GM18867 (cell line): ENCODE data around the gene HRH2.

Experiments used
- ATAC-seq: cut with Tn5 transposase; IDR thresholded peaks from one replicate; pipeline ENCODE4 v1.9.1; 2021; ENCODE audit warnings: mild to moderate bottlenecking, moderate library complexity; ENCODE audit not compliant: unreplicated experiment

HRH2 gene

DNA sequence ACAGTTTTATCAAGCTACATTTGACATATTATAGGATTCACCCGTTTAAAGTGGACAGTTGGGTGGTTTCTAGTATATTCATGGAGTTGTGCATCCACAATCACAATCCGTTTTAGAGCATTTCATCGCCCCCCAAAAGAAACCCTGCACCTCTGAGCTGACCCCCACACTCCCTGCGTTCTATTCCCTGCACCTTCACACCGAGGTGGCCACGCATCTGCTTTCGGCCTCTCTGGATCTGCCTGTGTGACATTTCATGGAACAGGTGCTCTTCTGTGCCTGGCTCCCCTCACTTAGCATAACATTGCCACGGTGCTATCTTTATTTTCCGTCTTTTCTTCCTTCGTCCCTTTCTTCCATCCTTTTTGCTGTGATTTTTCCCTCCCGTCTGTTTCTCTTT, 32.7 kb downstream of the HRH2 start:
- ATAC-seq = no peak

DNA sequence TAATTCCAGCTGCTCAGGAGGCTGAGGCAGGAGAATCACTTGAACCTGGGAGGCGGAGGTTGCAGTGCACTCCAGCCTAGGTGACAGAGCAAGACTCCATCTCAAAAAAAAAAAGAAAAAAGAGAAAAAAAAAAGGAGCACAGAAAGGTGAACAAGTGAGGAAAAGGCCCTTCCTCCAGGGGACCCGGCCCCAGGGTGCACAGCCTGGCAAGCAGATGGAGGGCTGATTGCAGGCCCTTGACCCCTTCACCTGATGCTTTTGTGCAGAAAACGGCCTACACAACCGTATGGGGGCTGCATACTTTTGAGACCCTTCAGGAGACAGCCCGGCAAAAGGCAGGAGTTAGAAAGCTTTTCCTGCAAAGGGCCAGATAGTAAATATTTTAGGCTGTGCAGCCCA, 33.9 kb downstream of the HRH2 start:
- no peak for ATAC-seq

DNA sequence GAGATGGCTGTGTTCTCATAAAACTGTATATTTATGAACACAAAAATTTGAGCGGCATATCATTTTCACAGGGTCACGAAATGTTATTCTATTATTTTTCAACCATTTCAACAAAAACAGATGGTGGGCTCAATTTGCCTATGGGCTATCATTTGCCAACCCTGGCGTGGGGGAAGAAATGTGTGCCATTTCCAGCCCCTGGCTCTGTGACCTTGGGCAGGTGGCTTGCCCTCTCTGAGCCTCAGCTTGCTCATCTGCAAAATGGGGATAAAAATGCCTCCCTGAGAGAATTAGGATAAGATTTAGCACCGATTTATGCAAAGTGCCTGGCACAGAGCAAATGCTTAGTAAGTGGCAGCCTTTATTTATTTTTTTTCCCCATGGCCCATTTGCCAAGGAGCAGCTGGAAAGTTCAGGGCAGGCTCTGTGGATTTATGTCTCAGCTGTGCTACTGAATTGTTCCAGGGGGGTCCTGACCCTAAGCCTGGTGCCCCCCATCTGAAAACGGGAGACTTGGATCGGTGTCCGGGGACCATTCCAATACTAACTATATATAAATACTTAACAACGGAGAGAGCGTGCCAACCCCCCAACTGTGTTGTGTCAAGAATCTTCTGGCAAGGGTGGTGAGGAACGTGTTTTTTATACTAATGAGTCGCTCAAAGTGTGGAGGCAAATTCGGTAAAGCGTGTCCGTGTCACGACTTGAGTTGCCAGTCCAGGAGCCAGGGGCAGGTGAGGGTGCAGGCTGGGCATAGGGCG, 34.5 kb downstream of the HRH2 start:
- ATAC-seq = no peak

DNA sequence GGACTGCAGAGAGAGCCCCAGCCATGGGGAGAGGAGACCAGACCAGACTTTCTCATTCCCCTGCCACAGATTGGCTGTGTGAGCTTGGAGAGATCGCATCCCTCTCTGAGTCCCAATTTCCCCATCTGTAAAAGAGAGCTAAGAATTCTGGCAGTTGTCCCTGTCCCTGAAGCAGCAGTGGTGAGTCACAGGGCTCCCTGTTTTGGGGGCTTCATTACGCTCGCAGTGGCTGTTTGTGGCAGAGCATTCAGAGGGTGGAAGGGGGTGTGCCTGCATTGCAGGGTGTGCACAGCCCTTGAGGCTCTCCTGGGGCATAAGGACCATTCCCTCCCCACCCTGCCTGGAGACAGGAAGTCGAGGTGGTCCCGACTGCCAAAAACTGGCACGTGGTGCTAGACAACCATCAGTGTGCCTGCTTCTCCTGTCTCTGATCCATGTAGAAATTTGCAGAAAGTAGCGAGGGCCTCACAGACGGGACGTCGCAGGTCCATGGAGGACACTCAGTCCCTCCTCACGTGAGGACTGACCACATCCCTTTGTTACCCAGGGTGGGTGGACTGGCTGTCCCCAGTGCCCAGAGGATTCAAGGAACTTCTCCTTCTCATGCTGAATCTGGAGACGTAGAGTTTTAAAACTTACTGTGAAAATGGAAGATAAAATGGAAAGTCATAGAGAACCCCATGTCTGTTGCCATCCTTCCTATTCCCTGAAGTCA, 35.3 kb downstream of the HRH2 start:
- no peak for ATAC-seq

DNA sequence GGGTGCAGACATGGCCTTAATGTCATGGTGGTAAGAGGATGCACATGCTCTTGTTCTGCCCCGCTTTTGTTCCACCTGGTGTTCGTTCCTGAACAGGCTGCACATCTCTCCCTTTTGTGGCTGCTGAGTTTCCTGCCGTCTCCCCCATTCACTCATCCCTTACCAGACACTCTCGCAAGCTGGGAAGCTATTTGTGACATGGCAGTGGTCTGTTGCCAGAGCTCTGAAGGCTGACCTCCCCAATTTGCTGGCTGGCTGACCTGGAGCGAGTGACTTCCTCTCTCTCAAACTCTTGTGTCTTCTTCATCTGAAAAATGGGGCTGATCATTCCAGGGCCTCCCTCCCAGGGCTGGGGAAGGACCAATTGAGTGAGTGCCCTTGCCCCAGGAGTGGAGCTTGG, 35.9 kb downstream of the HRH2 start:
- ATAC-seq = no peak

DNA sequence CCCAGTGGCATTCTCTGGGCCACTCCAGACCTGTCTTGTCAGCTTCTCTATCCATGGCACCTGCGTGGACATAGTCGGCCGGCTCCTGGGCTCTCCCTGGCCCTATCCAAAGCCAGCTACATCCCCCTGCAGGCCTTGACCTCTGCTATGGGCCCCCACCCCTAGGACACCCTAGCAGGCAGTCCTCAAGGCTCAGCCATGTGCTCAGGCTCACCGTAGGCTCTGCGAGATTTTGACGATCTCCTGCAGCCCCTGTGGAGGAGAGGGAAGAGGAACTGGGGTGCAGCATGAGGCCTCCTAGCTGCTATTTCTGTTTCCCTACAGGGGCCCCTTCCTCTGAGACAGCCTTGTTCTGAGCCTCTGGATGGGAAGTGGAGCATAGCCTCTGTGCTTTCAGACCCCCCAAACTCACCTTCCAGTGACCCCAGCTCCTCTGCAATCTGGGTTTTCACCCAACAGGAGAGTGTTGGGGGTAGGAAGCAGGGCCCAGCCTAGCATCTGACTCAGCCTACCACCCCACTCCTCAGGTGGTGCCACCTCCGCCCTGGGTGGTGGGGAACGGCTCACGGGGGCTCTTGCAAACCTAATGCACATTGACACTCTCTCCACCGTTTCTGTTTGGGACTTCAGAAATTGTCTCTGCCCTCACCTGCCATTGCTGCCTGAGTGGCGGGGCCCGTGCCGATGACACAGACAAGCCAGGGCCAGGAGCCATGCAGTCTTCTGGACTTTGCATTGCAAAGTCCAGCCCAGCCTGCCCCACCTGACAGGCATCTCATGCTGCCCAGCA, 36.7 kb downstream of the HRH2 start:
- no peak for ATAC-seq

DNA sequence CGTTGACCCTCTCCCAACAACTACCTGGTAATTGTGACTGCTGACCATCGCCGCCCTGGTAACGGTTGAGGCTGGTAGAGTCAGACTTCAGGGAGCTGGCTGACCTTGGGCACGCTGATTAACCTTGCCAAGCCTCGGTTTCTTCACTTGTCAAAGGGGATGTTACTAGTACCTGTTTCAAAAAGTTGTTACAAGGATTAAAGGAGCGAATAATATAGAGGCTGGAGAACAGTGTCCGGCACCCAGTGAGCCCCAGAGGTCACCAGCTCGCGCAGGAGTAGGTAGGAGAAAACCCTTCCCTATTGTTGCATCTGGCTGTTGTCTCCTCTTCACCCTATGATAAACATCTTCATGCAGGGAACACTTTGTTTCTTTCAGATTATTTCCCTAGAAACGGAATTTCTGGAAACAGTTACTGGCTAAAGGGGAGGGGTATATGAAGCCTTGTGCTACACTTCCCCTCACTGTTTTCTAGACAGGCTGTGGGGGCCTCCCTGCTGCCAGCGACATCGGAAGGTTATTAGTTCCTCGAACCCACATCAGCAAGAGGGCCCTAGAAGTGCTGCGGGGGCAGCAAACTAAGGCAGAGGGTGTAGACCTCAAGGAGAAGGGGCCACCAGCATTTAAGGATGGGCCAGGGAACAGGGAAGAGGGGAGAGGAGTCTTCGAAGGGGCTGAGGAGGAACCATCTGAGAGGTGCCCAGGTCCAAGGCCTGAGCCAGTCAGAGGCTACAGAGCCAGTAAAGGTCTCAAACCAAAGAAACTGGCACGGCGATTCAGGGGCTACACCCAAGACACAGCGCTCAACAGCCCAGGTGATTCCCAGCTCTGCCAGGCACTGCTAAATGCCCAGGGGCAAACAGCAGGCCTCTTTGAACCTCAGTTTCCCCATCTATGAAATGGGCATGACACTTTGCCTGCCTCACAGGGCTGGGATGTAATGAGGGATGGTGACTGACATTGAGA, 37.6 kb downstream of the HRH2 start:
- ATAC-seq = no peak

DNA sequence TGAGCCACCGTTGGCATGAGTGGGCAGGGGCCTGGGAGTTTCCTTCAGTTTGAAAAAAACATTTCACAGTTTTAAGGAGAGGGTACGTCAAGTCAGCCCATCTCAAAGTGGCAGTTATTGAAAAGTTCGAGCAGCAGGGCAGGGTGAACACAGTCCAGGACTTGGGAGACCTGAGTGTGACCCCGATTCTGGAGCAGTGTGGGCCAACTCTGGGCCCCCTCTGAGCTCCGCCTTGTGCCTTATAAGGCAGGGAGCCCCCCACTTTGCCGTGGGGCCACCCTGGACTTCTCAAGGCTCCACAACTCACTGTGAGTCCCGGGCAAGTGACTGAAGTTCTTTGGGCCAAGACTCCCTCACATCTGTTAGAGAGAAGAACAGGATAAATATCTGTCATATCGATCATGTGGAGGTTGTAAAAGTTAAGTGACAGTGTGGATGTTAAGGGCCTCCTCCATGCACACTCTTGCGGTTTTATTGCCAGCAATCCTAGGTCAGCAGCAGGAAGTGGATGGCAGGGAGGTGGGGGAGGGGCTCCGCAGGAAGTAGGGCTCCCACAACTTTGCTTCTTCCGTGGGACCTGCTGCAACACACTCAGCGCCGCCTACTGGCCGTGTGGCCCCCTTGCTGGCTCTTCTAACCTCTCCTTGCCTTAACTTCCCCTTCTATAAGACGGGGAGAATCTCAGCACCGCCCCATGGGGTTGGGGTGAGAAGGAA, 38.4 kb downstream of the HRH2 start:
- ATAC-seq = no peak

DNA sequence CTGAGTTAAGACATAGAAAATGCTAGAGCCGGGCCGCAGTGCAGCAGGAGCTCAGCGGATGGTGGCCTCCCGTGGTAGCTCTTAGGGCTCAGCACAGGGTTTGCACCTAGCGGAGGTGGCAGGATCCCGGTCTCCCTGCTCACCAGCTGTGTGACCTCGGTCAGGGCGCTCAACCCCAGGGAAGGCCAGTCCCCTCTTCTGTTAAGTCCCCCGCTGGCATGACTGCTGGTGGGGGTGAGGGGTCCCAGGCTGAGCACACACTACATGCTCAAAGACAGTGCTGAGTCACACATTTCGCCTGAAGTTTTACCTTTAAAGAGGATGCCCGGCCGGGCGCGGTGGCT, 39.0 kb downstream of the HRH2 start:
- ATAC-seq = no peak

DNA sequence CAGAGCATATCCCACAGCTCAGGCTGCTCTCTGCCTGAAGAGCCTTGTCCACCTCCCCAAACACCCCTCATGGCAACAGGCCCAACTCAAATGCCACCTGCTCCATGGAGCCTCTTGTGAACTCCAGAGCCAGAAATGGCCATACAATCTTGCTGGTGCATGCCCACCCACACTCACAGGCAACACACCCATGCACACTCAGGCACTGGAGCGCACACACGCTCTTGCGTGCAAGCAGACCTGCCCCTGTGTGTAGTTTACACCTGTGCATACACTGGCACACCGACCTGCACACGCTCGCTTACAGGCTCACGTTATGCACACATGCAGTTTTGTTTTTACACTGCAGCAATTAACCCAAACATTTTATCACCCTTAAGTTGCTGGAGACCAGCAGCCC, 40.0 kb downstream of the HRH2 start:
- ATAC-seq = no peak

DNA sequence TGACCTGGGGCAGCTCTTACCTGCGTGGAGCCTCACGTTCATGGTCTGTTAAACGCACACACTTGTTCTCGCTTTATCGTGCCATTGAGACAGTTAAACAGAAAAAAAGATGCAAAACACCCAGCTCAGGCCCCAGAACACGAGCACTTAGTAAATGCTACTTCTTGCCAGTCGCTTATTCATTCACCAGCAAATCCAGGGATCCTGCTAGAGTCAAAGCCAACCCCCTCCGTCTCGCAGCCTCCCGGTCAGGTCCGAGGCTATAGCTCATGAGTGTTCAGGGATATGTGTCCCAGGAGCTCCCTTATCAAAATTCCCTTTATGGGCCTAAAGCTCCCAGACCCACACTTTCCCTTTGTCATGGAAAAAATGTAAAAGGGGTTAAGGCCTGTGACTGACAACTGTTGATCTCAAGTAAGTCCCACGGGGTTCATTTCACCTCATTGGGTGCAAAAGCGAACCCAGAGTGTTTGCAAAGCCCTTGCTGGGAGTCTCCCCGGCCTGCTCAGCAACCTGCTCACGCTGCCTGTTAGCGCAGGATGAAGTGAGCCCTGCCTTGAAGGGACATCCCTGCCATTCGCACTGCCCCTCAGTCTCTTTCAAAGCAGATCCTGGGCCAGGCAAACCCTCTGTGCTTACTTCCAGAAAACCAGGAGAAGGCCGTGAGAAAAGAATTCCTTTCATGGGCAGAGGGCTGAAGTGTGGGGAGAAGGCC, 40.7 kb downstream of the HRH2 start:
- no peak for ATAC-seq

DNA sequence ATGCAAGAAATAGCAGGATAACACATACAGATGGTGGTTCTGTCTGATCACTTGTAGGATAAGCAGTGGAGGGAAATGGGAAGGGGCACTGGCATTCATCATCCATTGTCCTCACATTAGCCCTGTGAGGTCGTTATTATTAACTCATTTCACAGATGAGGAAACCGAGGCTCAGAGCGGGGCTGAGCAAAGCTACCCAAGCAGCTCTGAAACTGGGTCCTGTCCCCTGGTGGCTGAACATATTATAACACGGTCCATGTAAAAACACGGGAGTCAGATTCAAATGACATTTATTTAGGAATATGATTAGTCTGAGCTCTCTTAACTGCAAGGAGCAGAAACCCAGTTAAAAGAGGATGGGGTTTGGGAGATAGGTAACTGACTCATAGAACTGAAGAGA, 43.1 kb downstream of the HRH2 start:
- no peak for ATAC-seq

DNA sequence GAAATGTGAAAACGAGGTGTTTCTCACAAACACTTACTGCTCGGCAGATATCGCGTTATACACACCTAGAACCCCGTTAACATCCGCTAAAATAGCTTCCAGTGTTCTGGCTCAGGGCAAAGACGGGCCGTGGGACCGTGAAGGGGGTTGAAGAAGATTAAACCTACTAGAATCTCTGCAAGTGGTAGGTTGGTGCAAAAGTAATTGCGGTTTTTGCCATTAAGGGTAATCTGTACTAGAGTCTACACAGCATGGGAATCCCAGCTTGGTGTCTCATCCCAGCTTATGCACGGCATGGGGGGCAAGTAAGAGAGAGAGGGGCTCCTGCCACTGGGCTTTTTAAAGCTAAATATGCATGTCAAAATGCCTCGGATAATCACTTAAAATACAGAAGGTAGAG, 43.9 kb downstream of the HRH2 start:
- ATAC-seq = no peak

DNA sequence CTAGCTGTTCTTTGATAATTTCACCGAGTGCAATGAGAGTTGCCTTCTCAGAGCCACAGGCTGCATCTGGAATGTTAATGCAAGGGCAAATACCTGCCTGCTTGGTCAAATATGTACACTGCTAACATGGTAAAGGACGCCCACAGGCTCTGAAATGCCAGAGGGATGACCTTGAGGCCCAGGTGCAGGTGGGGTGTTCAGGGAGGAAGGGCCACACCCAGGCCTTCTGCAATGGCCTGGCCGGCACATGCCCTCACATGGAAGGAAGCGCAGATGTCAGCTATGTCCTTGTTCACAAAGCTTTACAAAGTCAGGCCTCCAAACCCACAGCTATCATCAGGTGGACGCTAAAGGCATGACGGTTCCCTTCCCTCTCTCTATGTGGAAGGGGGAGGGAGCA, 48.6 kb downstream of the HRH2 start:
- ATAC-seq = no peak

DNA sequence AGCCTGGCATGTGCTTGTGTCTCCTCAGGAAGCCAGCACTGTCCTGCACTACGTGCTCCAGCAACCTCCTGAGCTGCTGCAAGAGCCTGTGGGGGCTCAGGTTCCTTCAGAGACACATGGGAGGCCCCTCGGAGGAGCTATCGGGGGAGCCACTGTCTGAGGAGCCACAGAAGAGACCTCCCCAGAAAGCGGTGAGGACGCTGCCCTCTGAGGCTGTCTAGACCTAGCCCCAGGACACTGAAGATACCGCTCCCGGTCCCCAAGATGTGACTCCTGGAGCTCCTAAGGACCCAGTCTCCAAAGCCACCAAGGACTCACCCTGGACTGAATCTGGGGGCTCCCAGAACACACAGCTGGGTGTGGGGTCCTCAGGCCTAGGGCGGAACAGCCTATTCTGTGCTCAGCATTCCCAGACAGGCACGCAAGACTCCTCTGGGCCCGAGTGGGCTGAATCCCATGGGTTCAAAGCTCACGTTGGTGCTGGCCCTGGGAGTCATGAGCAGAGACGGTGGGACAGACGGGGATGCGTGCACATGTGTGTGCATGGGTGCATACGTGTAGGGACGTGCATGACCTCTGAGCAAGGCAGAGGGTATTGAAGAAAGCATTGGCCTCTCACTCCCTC, 50.0 kb downstream of the HRH2 start:
- no peak for ATAC-seq

DNA sequence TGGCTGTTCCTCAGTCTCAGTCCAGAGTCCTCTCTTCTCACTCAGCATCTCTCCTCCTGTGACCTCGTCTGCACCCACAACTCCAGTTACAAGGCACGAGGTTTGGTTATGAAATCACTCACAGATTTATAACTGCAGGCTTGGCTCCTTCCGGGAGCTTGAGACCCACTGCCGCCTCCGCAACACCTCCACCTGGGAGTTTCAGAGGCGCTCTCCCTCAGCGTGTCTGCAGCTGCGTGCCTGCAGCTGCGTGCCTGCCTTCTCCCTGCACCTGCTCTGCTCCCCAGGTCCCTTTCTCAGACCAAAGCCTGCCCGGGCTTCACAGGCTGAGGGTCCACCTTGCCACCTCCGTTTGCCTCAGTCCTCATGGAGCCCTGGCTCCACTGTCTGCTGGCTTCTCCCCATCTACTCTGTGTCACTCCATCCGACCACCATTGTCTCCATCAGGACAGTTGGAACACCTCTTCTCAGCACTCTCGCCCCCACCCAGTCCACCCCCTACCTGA, 51.5 kb downstream of the HRH2 start:
- peak; percentile 74 for ATAC-seq

DNA sequence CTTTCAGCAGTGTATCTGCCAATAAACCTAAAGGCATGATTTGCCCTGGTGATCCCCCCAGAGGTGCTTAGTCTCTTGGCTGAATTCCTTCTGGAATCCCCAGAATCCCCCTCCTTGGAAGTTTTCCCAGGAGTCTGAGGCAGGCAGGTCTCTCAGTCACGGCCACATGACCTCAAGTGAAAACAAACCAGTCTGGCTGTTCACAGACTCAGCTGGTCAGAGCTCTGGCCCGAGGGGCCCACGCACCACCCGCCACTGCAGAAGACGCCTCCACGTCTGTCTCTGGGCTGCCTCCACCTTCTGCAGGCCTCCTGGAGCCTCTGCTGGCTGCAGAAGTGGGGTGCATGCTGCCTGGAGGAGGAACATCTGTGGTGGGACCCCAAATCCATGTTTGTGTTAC, 52.5 kb downstream of the HRH2 start:
- no peak for ATAC-seq

DNA sequence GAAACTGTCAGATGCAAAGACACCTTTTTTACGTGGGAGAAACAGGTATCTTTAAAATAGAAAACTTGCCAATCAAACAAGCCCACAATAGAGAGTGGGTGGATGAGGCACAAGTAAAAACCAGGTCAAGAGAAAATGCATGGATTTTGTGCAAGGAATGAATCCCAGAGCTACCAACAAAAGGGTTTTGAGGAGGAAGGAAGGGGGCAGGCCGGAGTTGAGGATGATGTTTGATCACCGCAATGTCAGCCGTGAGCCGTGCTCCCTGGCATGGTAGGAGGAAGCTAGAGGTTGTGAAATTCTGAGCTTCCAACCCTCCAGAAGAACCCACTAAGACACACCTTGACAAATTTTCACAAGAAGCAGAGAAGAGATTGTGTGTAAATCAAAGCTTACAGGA, 53.2 kb downstream of the HRH2 start:
- no peak for ATAC-seq
